Panc1 (cell line): ENCODE measurements around the gene CDYL2. TPM values are rescaled to one million over a fixed set of nuclear protein-coding genes. Genes with fewer than 3 reads are reported as not detected.

ENCODE experiments used
- ATAC-seq: fragments of 200-7000 bp; cut with Tn5 transposase; 2 replicates; pipeline ENCODE4 v1.9.1; 2020; ENCODE audit warnings: mild to moderate bottlenecking, moderate library complexity
- BruUV-seq: library from RNA; stranded (reverse); fragments of 400-500 nt; replicated peaks from 2 replicates; lab custom pipeline; 2021; lab: Mats Ljungman, UMichigan
- CTCF ChIA-PET: fragments of 300-600 bp; sonication (Branson Sonifier 250); formaldehyde crosslinking; loops from one replicate; lab custom pipeline; 2022; ENCODE audit warnings: antibody characterized with exemption; lab: Charles Lee
- POLR2A ChIA-PET: fragments of 300-600 bp; sonication (Branson Sonifier 250); formaldehyde crosslinking; loops from one replicate; lab custom pipeline; 2022; ENCODE audit warnings: antibody characterized with exemption; lab: Charles Lee
- DNase-seq: peaks from one replicate; pipeline ENCODE4 v3.0.0-alpha.2; 2010; ENCODE audit warnings: low read depth, low spot score
- H3K27ac ChIP-seq: 2 replicates; pipeline ENCODE4 v1.5.1; 2011; ENCODE audit warnings: mild to moderate bottlenecking, low read length, inconsistent platforms
- H3K27me3 ChIP-seq: fragments of 200-500 bp; sonication (Bioruptor generic); 2 replicates; pipeline ENCODE4 v1.6.0; 2014; ENCODE audit warnings: low read length, inconsistent platforms; ENCODE audit not compliant: control insufficient read depth, insufficient read depth
- H3K36me3 ChIP-seq: fragments of 200-500 bp; sonication (Bioruptor generic); 2 replicates; pipeline ENCODE4 v1.5.1; 2014; ENCODE audit warnings: inconsistent platforms, mild to moderate bottlenecking, low read length, moderate library complexity; ENCODE audit not compliant: control insufficient read depth, insufficient read depth
- H3K4me1 ChIP-seq: 2 replicates; pipeline ENCODE4 v1.5.1; 2011; ENCODE audit warnings: inconsistent platforms, mild to moderate bottlenecking, low read length, moderate library complexity; ENCODE audit not compliant: control insufficient read depth, insufficient read depth
- H3K4me3 ChIP-seq, 2 experiments: 2 replicates each; pipeline ENCODE4 v1.5.1; 2011 to 2012; ENCODE audit warnings: low read depth in 2 of 2, low read length in 2 of 2, mild to moderate bottlenecking in 2 of 2, inconsistent platforms in 1 of 2, moderate library complexity in 1 of 2
- H3K9me3 ChIP-seq: fragments of 200-500 bp; sonication (Bioruptor generic); 2 replicates; pipeline ENCODE4 v1.5.1; 2014; ENCODE audit warnings: low read depth, mild to moderate bottlenecking, inconsistent platforms, low read length, moderate library complexity; ENCODE audit not compliant: control insufficient read depth, insufficient read depth
- CTCF ChIP-seq: fragments of 450-650 bp; IDR thresholded peaks from 2 replicates; pipeline ENCODE4 v1.5.1; 2017; ENCODE audit warnings: mild to moderate bottlenecking
- POLR2AphosphoS5 ChIP-seq: IDR thresholded peaks from 2 replicates; pipeline ENCODE4 v1.6.1; 2012; ENCODE audit warnings: mild to moderate bottlenecking, low read depth, low read length, moderate library complexity
- REST ChIP-seq, 2 experiments: IDR thresholded peaks; 2 replicates each; pipeline ENCODE4 v1.6.1; 2011 to 2012; ENCODE audit warnings: low read depth in 2 of 2, control low read depth in 1 of 2, low read length in 1 of 2, mild to moderate bottlenecking in 1 of 2, moderate library complexity in 1 of 2; ENCODE audit not compliant: insufficient read depth in 1 of 2
- SIN3A ChIP-seq: IDR thresholded peaks from 2 replicates; pipeline ENCODE4 v1.6.1; 2012; ENCODE audit warnings: low read depth, mild to moderate bottlenecking, low read length, moderate library complexity, borderline replicate concordance; ENCODE audit not compliant: insufficient read depth
- TCF7L2 ChIP-seq: IDR thresholded peaks from 2 replicates; pipeline ENCODE4 v1.6.1; 2011; ENCODE audit warnings: mild to moderate bottlenecking, low read depth, low read length, inconsistent platforms
- in situ Hi-C: cut with HindIII; loops from 2 replicates; pipeline ENCODE4 v1.10.0; 2016; ENCODE audit warnings: low sequenced_read_pairs, low pct_unique_long_range_greater_than_20kb
- intact Hi-C: fragments of 100-400 bp; cut with micrococcal nuclease; formaldehyde crosslinking; loops from one replicate; pipeline ENCODE4 v1.10.0; 2022; ENCODE audit not compliant: unreplicated experiment
- total RNA-seq: library from RNA; stranded (reverse); gene quantifications from one replicate; pipeline ENCODE4 v1.2.1, GENCODE V29; 2021; ENCODE audit not compliant: unreplicated experiment

CDYL2 gene
- total RNA-seq, 1 experiment from 2014 or later = 6.1 TPM

- no peaks in the 10 kb centered on the region for H3K4me1 ChIP-seq
- H3K27ac ChIP-seq = no peak overlapping the region
- no peaks in the 10 kb centered on the region for H3K36me3 ChIP-seq
- H3K4me3 ChIP-seq = no peak overlapping the region
- in situ Hi-C loops (no loop called here), intact Hi-C loops (no loop called here)
- DNase-seq (no peak), ATAC-seq (no peak)
- no TSS peak for BruUV-seq
- CTCF ChIA-PET = no interaction called here
- no peaks in the 10 kb centered on the region for H3K9me3 ChIP-seq
- POLR2A ChIA-PET = no interaction called here
- no peak for TF ChIP-seq CTCF
- TF ChIP-seq TCF7L2 = no peak
- no peak for TF ChIP-seq POLR2AphosphoS5
- no peak for TF ChIP-seq SIN3A
- TF ChIP-seq REST (IDR thresholded peaks at IDR 0.05; ENCODE audit: insufficient read depth in 1 of 2, low read depth in 2 of 2, low read length in 1 of 2) = no peak
- H3K27me3 ChIP-seq = no peaks in the 10 kb centered on the region
Observed at GRCh38 chr16:80599466-80599865, 204.9 kb downstream of the CDYL2 start.

GRCh38 chr16:80596507-80597207, 207.7 kb downstream of the CDYL2 start:
- ChIA-PET CTCF (no interaction called here), POLR2A (no interaction called here)
- no peaks in the 10 kb centered on the region for H3K36me3 ChIP-seq
- DNase-seq = no peak
- no peak for ATAC-seq
- no peaks in the 10 kb centered on the region for H3K27me3 ChIP-seq
- no peaks in the 10 kb centered on the region for H3K9me3 ChIP-seq
- no peak overlapping the region for H3K4me3 ChIP-seq
- H3K4me1 ChIP-seq = no peaks in the 10 kb centered on the region
- no peak overlapping the region for H3K27ac ChIP-seq
- intact Hi-C loops = no loop called here
- in situ Hi-C loops = no loop called here
- no TSS peak for BruUV-seq
- TF ChIP-seq REST (IDR thresholded peaks at IDR 0.05; ENCODE audit: insufficient read depth in 1 of 2, low read depth in 2 of 2, low read length in 1 of 2) = no peak
- TF ChIP-seq SIN3A = no peak
- TF ChIP-seq POLR2AphosphoS5 = no peak
- TF ChIP-seq TCF7L2 = no peak
- TF ChIP-seq CTCF = no peak
